HL-60 (cell line): ENCODE measurements around the gene SLC6A6.

ENCODE experiments used
- DNase-seq, 2 experiments: peaks; one replicate each; pipeline ENCODE4 v3.0.0-alpha.2; 2010 to 2020; ENCODE audit warnings: low read depth in 1 of 2, low spot score in 1 of 2
- H3K27ac ChIP-seq: fragments of 250-450 bp; sonication (Bioruptor Pico); replicated peaks from 2 replicates; pipeline ENCODE4 v1.5.1; 2020; ENCODE audit warnings: mild to moderate bottlenecking, moderate library complexity
- H3K27me3 ChIP-seq: fragments of 250-450 bp; sonication (Bioruptor Pico); 2 replicates; pipeline ENCODE4 v1.5.1; 2021; ENCODE audit warnings: mild to moderate bottlenecking, moderate library complexity; ENCODE audit not compliant: insufficient read depth, poor library complexity, severe bottlenecking
- H3K4me3 ChIP-seq: replicated peaks from 2 replicates; pipeline ENCODE4 v1.5.1; 2011; ENCODE audit warnings: mild to moderate bottlenecking, control low read depth, low read length; ENCODE audit not compliant: insufficient read depth
- GABPA ChIP-seq: IDR thresholded peaks from 2 replicates; pipeline ENCODE4 v1.6.1; 2012; ENCODE audit warnings: low read depth
- POLR2AphosphoS5 ChIP-seq: IDR thresholded peaks from 2 replicates; pipeline ENCODE4 v1.6.1; 2012; ENCODE audit warnings: low read depth
- SPI1 ChIP-seq: IDR thresholded peaks from 2 replicates; pipeline ENCODE4 v1.6.1; 2012; ENCODE audit warnings: low read depth, mild to moderate bottlenecking, borderline replicate concordance
- TF ChIP-seq, protein P1 (sequence below): IDR thresholded peaks from one replicate; pipeline ENCODE4 v1.5.1; 2011; ENCODE audit warnings: low read length, control low read depth, inconsistent platforms; ENCODE audit not compliant: insufficient read depth
- TF ChIP-seq, protein P2 (sequence below): IDR thresholded peaks from 2 replicates; pipeline ENCODE4 v1.6.1; 2012; ENCODE audit warnings: low read depth; ENCODE audit not compliant: insufficient replicate concordance

SLC6A6 gene

DNA sequence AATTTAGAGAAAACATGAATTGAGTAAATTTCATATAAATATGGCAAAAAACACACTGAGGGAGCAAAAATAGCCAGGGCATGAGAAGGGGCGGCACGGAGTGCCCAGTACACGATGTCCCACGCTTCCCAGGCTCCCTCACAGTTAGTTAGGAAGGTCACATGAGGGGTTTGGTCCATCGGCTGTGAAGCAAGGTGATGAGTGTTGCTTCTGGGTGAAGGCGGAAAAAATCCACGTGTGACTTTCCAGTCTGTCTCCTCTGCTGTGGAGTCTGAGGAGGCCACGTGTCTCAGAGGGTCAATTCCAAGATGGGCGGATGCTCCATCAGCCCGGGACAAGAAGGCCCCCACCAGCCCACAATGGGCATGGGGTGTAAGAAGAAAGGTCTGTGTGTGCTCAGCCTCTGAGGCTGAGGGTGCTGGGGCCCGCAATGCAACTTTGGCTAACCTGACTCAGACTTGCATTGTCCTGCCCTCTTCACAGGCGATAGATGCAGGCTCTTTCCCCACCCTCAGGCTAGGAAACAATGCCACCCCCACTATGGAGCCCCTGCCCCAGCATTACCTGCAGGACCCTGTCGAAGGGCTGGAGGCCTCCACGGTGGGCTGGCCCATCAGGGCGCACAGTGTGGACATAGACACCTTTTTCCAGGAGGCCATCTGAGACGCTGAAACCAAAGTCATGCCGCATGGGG, 92.0 kb downstream of the SLC6A6 start:
- Histone ChIP-seq H3K27me3 (no peaks in the 10 kb centered on the region), H3K27ac (no peak overlapping the region), H3K4me3 (no peak overlapping the region)
- TF ChIP-seq GABPA: no peak
- no peak for TF ChIP-seq SPI1
- TF ChIP-seq, protein P1, sequence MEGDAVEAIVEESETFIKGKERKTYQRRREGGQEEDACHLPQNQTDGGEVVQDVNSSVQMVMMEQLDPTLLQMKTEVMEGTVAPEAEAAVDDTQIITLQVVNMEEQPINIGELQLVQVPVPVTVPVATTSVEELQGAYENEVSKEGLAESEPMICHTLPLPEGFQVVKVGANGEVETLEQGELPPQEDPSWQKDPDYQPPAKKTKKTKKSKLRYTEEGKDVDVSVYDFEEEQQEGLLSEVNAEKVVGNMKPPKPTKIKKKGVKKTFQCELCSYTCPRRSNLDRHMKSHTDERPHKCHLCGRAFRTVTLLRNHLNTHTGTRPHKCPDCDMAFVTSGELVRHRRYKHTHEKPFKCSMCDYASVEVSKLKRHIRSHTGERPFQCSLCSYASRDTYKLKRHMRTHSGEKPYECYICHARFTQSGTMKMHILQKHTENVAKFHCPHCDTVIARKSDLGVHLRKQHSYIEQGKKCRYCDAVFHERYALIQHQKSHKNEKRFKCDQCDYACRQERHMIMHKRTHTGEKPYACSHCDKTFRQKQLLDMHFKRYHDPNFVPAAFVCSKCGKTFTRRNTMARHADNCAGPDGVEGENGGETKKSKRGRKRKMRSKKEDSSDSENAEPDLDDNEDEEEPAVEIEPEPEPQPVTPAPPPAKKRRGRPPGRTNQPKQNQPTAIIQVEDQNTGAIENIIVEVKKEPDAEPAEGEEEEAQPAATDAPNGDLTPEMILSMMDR: no peak
- TF ChIP-seq, protein P2, sequence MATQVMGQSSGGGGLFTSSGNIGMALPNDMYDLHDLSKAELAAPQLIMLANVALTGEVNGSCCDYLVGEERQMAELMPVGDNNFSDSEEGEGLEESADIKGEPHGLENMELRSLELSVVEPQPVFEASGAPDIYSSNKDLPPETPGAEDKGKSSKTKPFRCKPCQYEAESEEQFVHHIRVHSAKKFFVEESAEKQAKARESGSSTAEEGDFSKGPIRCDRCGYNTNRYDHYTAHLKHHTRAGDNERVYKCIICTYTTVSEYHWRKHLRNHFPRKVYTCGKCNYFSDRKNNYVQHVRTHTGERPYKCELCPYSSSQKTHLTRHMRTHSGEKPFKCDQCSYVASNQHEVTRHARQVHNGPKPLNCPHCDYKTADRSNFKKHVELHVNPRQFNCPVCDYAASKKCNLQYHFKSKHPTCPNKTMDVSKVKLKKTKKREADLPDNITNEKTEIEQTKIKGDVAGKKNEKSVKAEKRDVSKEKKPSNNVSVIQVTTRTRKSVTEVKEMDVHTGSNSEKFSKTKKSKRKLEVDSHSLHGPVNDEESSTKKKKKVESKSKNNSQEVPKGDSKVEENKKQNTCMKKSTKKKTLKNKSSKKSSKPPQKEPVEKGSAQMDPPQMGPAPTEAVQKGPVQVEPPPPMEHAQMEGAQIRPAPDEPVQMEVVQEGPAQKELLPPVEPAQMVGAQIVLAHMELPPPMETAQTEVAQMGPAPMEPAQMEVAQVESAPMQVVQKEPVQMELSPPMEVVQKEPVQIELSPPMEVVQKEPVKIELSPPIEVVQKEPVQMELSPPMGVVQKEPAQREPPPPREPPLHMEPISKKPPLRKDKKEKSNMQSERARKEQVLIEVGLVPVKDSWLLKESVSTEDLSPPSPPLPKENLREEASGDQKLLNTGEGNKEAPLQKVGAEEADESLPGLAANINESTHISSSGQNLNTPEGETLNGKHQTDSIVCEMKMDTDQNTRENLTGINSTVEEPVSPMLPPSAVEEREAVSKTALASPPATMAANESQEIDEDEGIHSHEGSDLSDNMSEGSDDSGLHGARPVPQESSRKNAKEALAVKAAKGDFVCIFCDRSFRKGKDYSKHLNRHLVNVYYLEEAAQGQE: no peak
- no peak for TF ChIP-seq POLR2AphosphoS5
- DNase-seq: no peak

DNA sequence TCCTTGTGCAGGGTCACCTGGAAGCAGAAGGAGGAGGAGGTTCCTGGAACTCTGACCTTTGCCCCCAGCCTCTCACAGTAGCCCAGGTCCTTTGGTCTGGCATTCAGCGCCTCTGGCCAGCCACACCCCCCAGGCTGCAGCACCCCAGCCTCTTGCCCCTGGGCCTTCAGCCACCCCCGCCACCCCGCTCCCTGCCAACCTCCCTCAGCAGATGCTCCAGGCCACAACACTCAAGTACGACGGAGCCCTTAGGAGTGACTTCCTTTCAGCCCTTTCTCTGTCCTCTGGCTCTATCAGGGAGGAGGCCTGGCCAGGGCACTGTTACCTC, 92.5 kb downstream of the SLC6A6 start:
- DNase-seq: no peak
- H3K4me3 ChIP-seq: no peak overlapping the region
- no peaks in the 10 kb centered on the region for H3K27me3 ChIP-seq
- no peak for TF ChIP-seq POLR2AphosphoS5
- TF ChIP-seq, protein P1: no peak
- TF ChIP-seq, protein P2: no peak
- TF ChIP-seq SPI1: no peak
- no peak for TF ChIP-seq GABPA
- no peak overlapping the region for H3K27ac ChIP-seq

DNA sequence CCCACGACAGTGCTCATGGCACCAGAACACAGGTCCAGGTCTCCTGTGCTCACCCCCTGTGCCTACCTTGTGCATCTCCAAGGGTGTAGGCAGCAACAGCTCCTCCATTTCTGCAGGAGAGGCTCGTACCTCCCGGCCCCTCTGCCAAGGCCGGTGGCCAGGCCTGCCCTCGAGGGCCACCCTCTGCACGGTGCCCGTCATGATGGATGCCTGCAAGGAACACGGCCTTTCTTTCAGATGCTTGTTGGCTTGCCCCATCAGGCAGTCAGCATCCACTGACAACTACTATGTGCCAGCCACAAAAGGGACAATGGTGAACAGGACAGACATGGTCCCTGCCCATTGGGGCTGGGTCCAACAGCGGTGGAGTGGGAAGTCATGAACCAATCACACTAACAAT, 93.9 kb downstream of the SLC6A6 start:
- TF ChIP-seq POLR2AphosphoS5 (no peak), GABPA (no peak), SPI1 (no peak)
- TF ChIP-seq, protein P1: no peak
- TF ChIP-seq, protein P2: no peak
- Histone ChIP-seq H3K27ac (no peak overlapping the region), H3K4me3 (no peak overlapping the region), H3K27me3 (no peaks in the 10 kb centered on the region)
- no peak for DNase-seq
